NCI-H460 (cell line): ENCODE measurements around the gene RERE. TPM values are rescaled to one million over a fixed set of nuclear protein-coding genes. Genes with fewer than 3 reads are reported as not detected.

Experiments
- DNase-seq: peaks from one replicate; pipeline ENCODE4 v3.0.0-alpha.2; 2016; ENCODE audit warnings: low read depth; ENCODE audit errors: extremely low read depth
- total RNA-seq: library from RNA; depleted of rRNA; stranded (reverse); fragments of >200 nt; shearing (Covaris generic); gene quantifications from 2 replicates; pipeline ENCODE4 v1.2.3, GENCODE V29; 2014

Gene RERE
- total RNA-seq, 1 experiment from 2014 or later: 7.7 TPM

GRCh38 chr1:8560611-8561544 lies 256.6 kb downstream of the RERE start:
- peak; percentile 40 for DNase-seq

GRCh38 chr1:8560035-8560434 lies 257.4 kb downstream of the RERE start:
- DNase-seq: no peak

GRCh38 chr1:8555582-8555981 lies 261.9 kb downstream of the RERE start:
- DNase-seq: no peak

- no peak for DNase-seq
Observed at GRCh38 chr1:8554956-8555534, 262.4 kb downstream of the RERE start.

- DNase-seq: no peak
Observed at GRCh38 chr1:8552820-8553397, 264.5 kb downstream of the RERE start.

- DNase-seq: no peak
Observed at GRCh38 chr1:8551613-8552489, 265.6 kb downstream of the RERE start.

- DNase-seq: no peak
Observed at GRCh38 chr1:8551057-8551456, 266.4 kb downstream of the RERE start.

- DNase-seq: no peak
Observed at GRCh38 chr1:8547791-8548190, 269.6 kb downstream of the RERE start.

GRCh38 chr1:8545078-8545477 lies 272.4 kb downstream of the RERE start:
- no peak for DNase-seq

GRCh38 chr1:8544644-8545043 lies 272.8 kb downstream of the RERE start:
- no peak for DNase-seq

GRCh38 chr1:8543965-8544364 lies 273.5 kb downstream of the RERE start:
- no peak for DNase-seq

- no peak for DNase-seq
Observed at GRCh38 chr1:8541961-8542521, 275.4 kb downstream of the RERE start.

- DNase-seq: no peak
Observed at GRCh38 chr1:8540971-8541370, 276.5 kb downstream of the RERE start.

- DNase-seq: no peak
Observed at GRCh38 chr1:8540261-8540941, 277.0 kb downstream of the RERE start.

GRCh38 chr1:8539683-8540082 lies 277.8 kb downstream of the RERE start:
- no peak for DNase-seq

- DNase-seq: no peak
Observed at GRCh38 chr1:8538502-8538901, 278.9 kb downstream of the RERE start.

GRCh38 chr1:8537991-8538390 lies 279.4 kb downstream of the RERE start:
- DNase-seq: no peak

- no peak for DNase-seq
Observed at GRCh38 chr1:8536515-8536914, 280.9 kb downstream of the RERE start.

GRCh38 chr1:8533907-8534306 lies 283.5 kb downstream of the RERE start:
- DNase-seq: no peak

- no peak for DNase-seq
Observed at GRCh38 chr1:8533124-8533523, 284.3 kb downstream of the RERE start.
